Kidney tubule cell (primary cell): ENCODE data around the gene SPINK4.

Experiments
- DNase-seq: peaks from one replicate; pipeline ENCODE4 v3.0.0-alpha.2; 2018; ENCODE audit warnings: low spot score

SPINK4 gene

GRCh38 chr9:33239921-33240320 is at the start of gene SPINK4:
SPINK4 (plus strand) TSS chr9:33240167; CDS start chr9:33240209, 42 bp downstream.
- no peak for DNase-seq

- DNase-seq: no peak
Measured at GRCh38 chr9:33192493-33193255, 47.3 kb upstream of the SPINK4 start.

GRCh38 chr9:33193818-33194217 is 46.1 kb upstream of the SPINK4 start:
- DNase-seq: no peak

- no peak for DNase-seq
Measured at GRCh38 chr9:33196736-33197135, 43.2 kb upstream of the SPINK4 start.

GRCh38 chr9:33197279-33198152 is 42.5 kb upstream of the SPINK4 start:
- DNase-seq: no peak

GRCh38 chr9:33198165-33198564 is 41.8 kb upstream of the SPINK4 start:
- DNase-seq: no peak

- no peak for DNase-seq
Measured at GRCh38 chr9:33202018-33202417, 37.9 kb upstream of the SPINK4 start.

GRCh38 chr9:33202552-33203201 is 37.3 kb upstream of the SPINK4 start:
- no peak for DNase-seq

GRCh38 chr9:33209394-33209793 is 30.6 kb upstream of the SPINK4 start:
- no peak for DNase-seq

- no peak for DNase-seq
Measured at GRCh38 chr9:33210006-33210715, 29.8 kb upstream of the SPINK4 start.

GRCh38 chr9:33211695-33212393 is 28.1 kb upstream of the SPINK4 start:
- DNase-seq: peak; percentile 63

GRCh38 chr9:33220681-33221567 is 19.0 kb upstream of the SPINK4 start:
- DNase-seq: no peak

GRCh38 chr9:33221568-33221884 is 18.4 kb upstream of the SPINK4 start:
- no peak for DNase-seq

- DNase-seq: peak; percentile 53
Measured at GRCh38 chr9:33222031-33222430, 17.9 kb upstream of the SPINK4 start.

GRCh38 chr9:33223696-33224095 is 16.3 kb upstream of the SPINK4 start:
- peak; percentile 24 for DNase-seq

- DNase-seq: peak; percentile 80
Measured at GRCh38 chr9:33225319-33226147, 14.4 kb upstream of the SPINK4 start.

- DNase-seq: no peak
Measured at GRCh38 chr9:33227008-33227398, 13.0 kb upstream of the SPINK4 start.

GRCh38 chr9:33227741-33228140 is 12.2 kb upstream of the SPINK4 start:
- DNase-seq: no peak

GRCh38 chr9:33228606-33229005 is 11.4 kb upstream of the SPINK4 start:
- DNase-seq: no peak
